HG03457 (cell line): Measurements from ENCODE around the gene TMEM87B.

Experiments
- ATAC-seq: cut with Tn5 transposase; IDR thresholded peaks from one replicate; pipeline ENCODE4 v1.9.1; 2021; ENCODE audit warnings: moderate number of reproducible peaks; ENCODE audit not compliant: unreplicated experiment

TMEM87B gene

GRCh38 chr2:112163541-112163981 lies 108.5 kb downstream of the TMEM87B start:
- no peak for ATAC-seq

- ATAC-seq, result no peak
These were observed 109.8 kb downstream of the TMEM87B start for GRCh38 chr2:112164876-112165275.

GRCh38 chr2:112165296-112165695 lies 110.2 kb downstream of the TMEM87B start:
- ATAC-seq, result no peak

- no peak for ATAC-seq
These were observed 111.9 kb downstream of the TMEM87B start for GRCh38 chr2:112166806-112167499.

- ATAC-seq, result no peak
These were observed 113.5 kb downstream of the TMEM87B start for GRCh38 chr2:112168422-112169124.
